Measurements from ENCODE around the gene SMARCA4. TPM values are rescaled to one million over a fixed set of nuclear protein-coding genes. Genes with fewer than 3 reads are reported as not detected.
"Not testable (repeated sequence)": the region's sequence is repeated elsewhere in the genome, so short reads cannot be mapped to it uniquely, and the experiment has no call there.

The SMARCA4 gene
- total RNA-seq, 1 experiment from 2014 or later: 127 TPM

- no peaks in the 10 kb centered on the region for H3K27me3 Mint-ChIP-seq (ENCODE audit: insufficient read depth, unreplicated experiment)
- H3K27ac Mint-ChIP-seq (ENCODE audit: low read depth, unreplicated experiment): peak overlapping the region; percentile 32
- H3K4me3 Mint-ChIP-seq (ENCODE audit: unreplicated experiment): no peak overlapping the region
- BruUV-seq (replicated peaks): no TSS peak
- intact Hi-C loops (cut with micrococcal nuclease): no loop called here
- ChIA-PET CTCF (no interaction called here), POLR2A (interaction anchor here (0.6 kb wide), 1 partner anchor 156 kb away, joined by 3 read pairs; no protein-coding TSS in a partner anchor)
- H3K36me3 Mint-ChIP-seq (ENCODE audit: insufficient read depth, unreplicated experiment): peaks cover 74% of the 10 kb centered on the region
- no peak for DNase-seq (ENCODE audit: unreplicated experiment)
- TF ChIP-seq, protein P1, sequence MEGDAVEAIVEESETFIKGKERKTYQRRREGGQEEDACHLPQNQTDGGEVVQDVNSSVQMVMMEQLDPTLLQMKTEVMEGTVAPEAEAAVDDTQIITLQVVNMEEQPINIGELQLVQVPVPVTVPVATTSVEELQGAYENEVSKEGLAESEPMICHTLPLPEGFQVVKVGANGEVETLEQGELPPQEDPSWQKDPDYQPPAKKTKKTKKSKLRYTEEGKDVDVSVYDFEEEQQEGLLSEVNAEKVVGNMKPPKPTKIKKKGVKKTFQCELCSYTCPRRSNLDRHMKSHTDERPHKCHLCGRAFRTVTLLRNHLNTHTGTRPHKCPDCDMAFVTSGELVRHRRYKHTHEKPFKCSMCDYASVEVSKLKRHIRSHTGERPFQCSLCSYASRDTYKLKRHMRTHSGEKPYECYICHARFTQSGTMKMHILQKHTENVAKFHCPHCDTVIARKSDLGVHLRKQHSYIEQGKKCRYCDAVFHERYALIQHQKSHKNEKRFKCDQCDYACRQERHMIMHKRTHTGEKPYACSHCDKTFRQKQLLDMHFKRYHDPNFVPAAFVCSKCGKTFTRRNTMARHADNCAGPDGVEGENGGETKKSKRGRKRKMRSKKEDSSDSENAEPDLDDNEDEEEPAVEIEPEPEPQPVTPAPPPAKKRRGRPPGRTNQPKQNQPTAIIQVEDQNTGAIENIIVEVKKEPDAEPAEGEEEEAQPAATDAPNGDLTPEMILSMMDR (IDR thresholded peaks at IDR 0.05; ENCODE audit: unreplicated experiment): no peak
- H3K9me3 Mint-ChIP-seq (ENCODE audit: unreplicated experiment): no peaks in the 10 kb centered on the region
- no peaks in the 10 kb centered on the region for H3K4me1 Mint-ChIP-seq (ENCODE audit: insufficient read depth, unreplicated experiment)
These were observed 30.2 kb downstream of the SMARCA4 start for GRCh38 chr19:10991076-10991475.

DNA sequence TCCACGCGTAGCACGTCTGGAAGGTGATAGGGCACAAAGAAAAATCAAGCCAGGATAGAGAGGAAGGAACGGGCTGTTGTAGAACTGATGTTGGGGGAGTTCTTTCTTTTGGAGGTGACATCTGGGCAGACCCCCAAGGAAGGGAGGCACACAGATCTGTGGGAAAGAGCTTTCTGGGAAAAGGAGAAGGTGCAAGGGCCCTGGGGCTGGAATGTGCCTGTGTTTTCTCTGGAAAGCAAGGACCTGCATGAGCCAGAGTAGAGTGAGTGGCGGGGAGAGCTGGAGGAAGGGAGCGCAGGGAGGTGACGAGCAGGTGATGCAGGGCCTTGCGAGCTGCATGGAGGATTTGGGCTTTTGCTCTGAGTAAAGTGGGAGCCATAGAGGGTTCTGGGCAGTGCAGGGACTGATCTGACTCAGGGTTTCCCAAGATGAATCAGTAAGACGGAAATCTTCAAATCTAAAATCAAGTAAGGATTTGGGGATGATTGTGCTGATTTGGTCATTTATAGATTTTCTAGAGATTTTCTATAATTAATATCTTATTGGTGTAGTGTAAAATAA, 30.8 kb downstream of the SMARCA4 start:
- no TSS peak for BruUV-seq (replicated peaks)
- peak overlapping the region; percentile 32 for H3K27ac Mint-ChIP-seq (ENCODE audit: low read depth, unreplicated experiment)
- POLR2A ChIA-PET: interaction anchor here (0.7 kb wide), 1 partner anchor 50 kb away, joined by 3 read pairs; no protein-coding TSS in a partner anchor
- intact Hi-C loops (cut with micrococcal nuclease): no loop called here
- no peak for DNase-seq (ENCODE audit: unreplicated experiment)
- H3K4me3 Mint-ChIP-seq (ENCODE audit: unreplicated experiment): no peak overlapping the region
- TF ChIP-seq, protein P1 (IDR thresholded peaks at IDR 0.05; ENCODE audit: unreplicated experiment): no peak
- peaks cover 79% of the 10 kb centered on the region for H3K36me3 Mint-ChIP-seq (ENCODE audit: insufficient read depth, unreplicated experiment)
- CTCF ChIA-PET: no interaction called here
- no peaks in the 10 kb centered on the region for H3K4me1 Mint-ChIP-seq (ENCODE audit: insufficient read depth, unreplicated experiment)
- H3K9me3 Mint-ChIP-seq (ENCODE audit: unreplicated experiment): no peaks in the 10 kb centered on the region
- no peaks in the 10 kb centered on the region for H3K27me3 Mint-ChIP-seq (ENCODE audit: insufficient read depth, unreplicated experiment)

DNA sequence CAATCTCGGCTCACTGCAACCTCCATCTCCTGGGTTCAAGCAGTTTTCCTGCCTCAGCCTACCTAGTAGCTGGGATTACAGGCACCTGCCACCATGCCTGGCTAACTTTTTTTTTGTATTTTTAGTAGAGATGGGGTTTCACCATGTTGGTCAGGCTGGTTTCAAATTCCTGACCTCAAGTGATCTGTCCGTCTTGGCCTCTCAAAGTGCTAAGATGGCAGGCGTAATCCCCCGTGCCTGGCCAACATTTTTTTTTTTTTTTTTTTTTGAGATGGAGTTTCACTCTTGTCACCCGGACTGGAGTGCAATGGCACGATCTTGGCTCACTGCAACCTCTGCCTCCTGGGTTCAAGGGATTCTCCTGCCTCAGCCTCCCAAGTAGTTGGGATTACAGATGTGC, 31.3 kb downstream of the SMARCA4 start:
- DNase-seq (ENCODE audit: unreplicated experiment); H3K27me3 Mint-ChIP-seq (ENCODE audit: insufficient read depth, unreplicated experiment); H3K4me1 Mint-ChIP-seq (ENCODE audit: insufficient read depth, unreplicated experiment); H3K9me3 Mint-ChIP-seq (ENCODE audit: unreplicated experiment); H3K4me3 Mint-ChIP-seq (ENCODE audit: unreplicated experiment); BruUV-seq (replicated peaks); H3K27ac Mint-ChIP-seq (ENCODE audit: low read depth, unreplicated experiment); intact Hi-C loops (cut with micrococcal nuclease); CTCF ChIA-PET: not testable (repeated sequence)
- POLR2A ChIA-PET: interaction anchor here (0.7 kb wide), 1 partner anchor 51 kb away, joined by 3 read pairs; no protein-coding TSS in a partner anchor
- H3K36me3 Mint-ChIP-seq (ENCODE audit: insufficient read depth, unreplicated experiment): peaks cover 83% of the 10 kb centered on the region

DNA sequence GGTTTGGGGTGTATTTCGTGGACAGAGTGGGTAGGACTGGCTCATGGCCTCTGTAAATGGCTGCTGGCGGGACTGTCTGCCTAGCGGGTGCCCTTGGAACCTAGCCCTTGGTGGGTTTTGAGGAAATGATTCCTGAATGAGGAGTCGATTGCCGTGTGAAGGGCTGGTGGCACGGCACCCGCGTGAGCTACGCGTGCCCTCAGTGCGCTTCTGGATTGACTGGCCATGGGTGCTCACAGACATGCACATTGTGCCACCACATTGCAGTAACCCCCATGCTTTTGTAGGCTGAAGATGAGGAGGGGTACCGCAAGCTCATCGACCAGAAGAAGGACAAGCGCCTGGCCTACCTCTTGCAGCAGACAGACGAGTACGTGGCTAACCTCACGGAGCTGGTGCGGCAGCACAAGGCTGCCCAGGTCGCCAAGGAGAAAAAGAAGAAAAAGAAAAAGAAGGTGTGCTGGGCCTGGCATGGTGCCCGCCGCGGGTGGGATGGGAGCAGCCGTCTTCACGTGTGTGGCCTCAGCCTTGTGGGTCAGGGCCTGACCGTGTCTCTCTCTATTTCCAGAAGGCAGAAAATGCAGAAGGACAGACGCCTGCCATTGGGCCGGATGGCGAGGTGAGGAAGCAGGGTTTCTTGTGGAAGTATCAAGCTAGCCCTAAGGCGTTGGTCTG, 35.2 kb downstream of the SMARCA4 start:
- Mint-ChIP-seq H3K27me3 (ENCODE audit: insufficient read depth, unreplicated experiment) (no peaks in the 10 kb centered on the region), H3K4me3 (ENCODE audit: unreplicated experiment) (no peak overlapping the region), H3K27ac (ENCODE audit: low read depth, unreplicated experiment) (no peak overlapping the region), H3K36me3 (ENCODE audit: insufficient read depth, unreplicated experiment) (peaks cover 96% of the 10 kb centered on the region), H3K4me1 (ENCODE audit: insufficient read depth, unreplicated experiment) (no peaks in the 10 kb centered on the region), H3K9me3 (ENCODE audit: unreplicated experiment) (no peaks in the 10 kb centered on the region)
- CTCF ChIA-PET: interaction anchor here (0.7 to 1.1 kb wide), 2 partner anchors 40 to 489 kb away, joined by 3 to 5 read pairs; no protein-coding TSS in a partner anchor
- DNase-seq (ENCODE audit: unreplicated experiment): no peak
- no TSS peak for BruUV-seq (replicated peaks)
- POLR2A ChIA-PET: no interaction called here
- intact Hi-C loops (cut with micrococcal nuclease): no loop called here
- TF ChIP-seq, protein P1 (IDR thresholded peaks at IDR 0.05; ENCODE audit: unreplicated experiment): no peak

Data from MCF 10A (cell line).